Activated CD8-positive, alpha-beta T cell treated with anti-CD3 and anti-CD28 coated beads for 36 hours (primary cell): ENCODE results near the gene AUTS2. TPM values are rescaled to one million over a fixed set of nuclear protein-coding genes. Genes with fewer than 3 reads are reported as not detected.
A peak's percentile ranks its signal among the peaks of the same experiment; 100 is the strongest.

Source experiments
- ATAC-seq: fragments of 200-7000 bp; cut with Tn5 transposase; one replicate; pipeline ENCODE4 v1.10.0; 2021; ENCODE audit warnings: mild to moderate bottlenecking, moderate library complexity
- CTCF ChIA-PET: fragments of 350-600 bp; sonication (Branson Sonifier 250); formaldehyde crosslinking; loops from one replicate; lab custom pipeline; 2021; ENCODE audit warnings: antibody characterized with exemption; lab: Charles Lee
- POLR2A ChIA-PET: fragments of 350-600 bp; sonication (Branson Sonifier 250); formaldehyde crosslinking; loops from one replicate; lab custom pipeline; 2021; ENCODE audit warnings: antibody characterized with exemption; lab: Charles Lee
- DNase-seq: peaks from one replicate; pipeline ENCODE4 v3.0.0-alpha.2; 2020
- H3K27ac Mint-ChIP-seq: one replicate; pipeline ENCODE4 v1.8.0; 2021; ENCODE audit warnings: mild to moderate bottlenecking, mixed read lengths
- H3K27me3 Mint-ChIP-seq: one replicate; pipeline ENCODE4 v1.8.0; 2021; ENCODE audit warnings: mixed read lengths
- H3K36me3 Mint-ChIP-seq: one replicate; pipeline ENCODE4 v1.8.0; 2021; ENCODE audit warnings: low read depth, mixed read lengths
- H3K4me1 Mint-ChIP-seq: one replicate; pipeline ENCODE4 v1.8.0; 2021; ENCODE audit warnings: low read depth, mixed read lengths
- H3K4me3 Mint-ChIP-seq: one replicate; pipeline ENCODE4 v1.8.0; 2021; ENCODE audit warnings: mild to moderate bottlenecking, moderate library complexity, mixed read lengths
- H3K9me3 Mint-ChIP-seq: one replicate; pipeline ENCODE4 v1.8.0; 2021; ENCODE audit warnings: mixed read lengths
- intact Hi-C: fragments of 100-400 bp; cut with micrococcal nuclease; formaldehyde crosslinking; loops from one replicate; pipeline ENCODE4 v1.10.0; 2022
- total RNA-seq, 2 experiments: library from RNA; stranded (reverse); gene quantifications; one replicate each; pipeline ENCODE4 v1.2.3, GENCODE V29; 2021
- TF ChIP-seq, protein P1 (sequence below): fragments of 200-600 bp; IDR thresholded peaks from one replicate; pipeline ENCODE4 v1.8.0; 2022; ENCODE audit warnings: antibody characterized with exemption, mild to moderate bottlenecking

AUTS2 gene
- total RNA-seq, 2 experiments from 2014 or later = 3.1 to 3.3 TPM

DNA sequence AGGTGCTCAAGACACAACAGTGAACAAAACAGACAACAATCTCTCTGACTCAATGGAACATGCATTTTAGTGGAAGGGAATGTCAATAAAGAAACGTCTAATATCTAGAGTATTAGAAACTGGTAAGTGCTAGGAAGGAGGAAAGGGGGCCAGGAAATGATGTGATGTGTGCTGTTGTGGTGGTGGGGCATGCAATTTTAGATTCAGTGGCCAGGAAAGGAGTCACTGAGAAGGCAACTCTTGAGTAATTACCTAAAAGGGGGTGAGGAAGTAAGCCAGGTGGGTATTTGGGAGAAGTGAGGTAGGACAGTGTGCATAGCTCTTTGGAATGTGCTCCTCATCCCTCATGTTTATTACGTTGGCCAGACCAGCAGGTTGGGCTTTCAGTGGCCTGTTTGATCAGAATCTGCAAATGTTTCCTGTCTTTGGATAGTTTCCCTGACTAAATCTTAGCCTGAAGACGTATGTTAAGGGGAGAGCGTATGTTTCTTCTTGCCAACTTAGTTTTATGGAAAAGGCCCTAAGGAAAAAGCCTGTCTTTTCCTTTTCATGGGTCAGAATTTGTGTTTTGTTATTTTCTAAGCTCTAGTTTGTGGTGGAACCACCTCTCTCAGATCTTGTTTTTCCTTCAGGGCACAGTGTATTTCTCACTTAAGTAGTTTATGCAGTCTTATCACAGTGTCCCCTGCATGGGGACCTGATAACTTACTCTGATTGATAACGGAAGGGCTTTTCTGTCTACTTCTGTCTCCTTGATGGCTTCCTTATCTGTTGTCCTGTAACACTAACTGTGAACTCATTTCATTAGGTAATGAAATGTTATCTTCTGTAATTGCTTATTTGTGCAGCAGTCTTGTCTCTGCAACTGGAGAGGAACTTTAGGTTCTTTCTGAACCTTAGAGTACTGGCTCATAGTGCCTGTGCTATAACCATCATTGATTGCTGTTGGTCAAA, 203.7 kb downstream of the AUTS2 start:
- intact Hi-C loops = no loop called here
- no peak for DNase-seq
- TF ChIP-seq, protein P1, sequence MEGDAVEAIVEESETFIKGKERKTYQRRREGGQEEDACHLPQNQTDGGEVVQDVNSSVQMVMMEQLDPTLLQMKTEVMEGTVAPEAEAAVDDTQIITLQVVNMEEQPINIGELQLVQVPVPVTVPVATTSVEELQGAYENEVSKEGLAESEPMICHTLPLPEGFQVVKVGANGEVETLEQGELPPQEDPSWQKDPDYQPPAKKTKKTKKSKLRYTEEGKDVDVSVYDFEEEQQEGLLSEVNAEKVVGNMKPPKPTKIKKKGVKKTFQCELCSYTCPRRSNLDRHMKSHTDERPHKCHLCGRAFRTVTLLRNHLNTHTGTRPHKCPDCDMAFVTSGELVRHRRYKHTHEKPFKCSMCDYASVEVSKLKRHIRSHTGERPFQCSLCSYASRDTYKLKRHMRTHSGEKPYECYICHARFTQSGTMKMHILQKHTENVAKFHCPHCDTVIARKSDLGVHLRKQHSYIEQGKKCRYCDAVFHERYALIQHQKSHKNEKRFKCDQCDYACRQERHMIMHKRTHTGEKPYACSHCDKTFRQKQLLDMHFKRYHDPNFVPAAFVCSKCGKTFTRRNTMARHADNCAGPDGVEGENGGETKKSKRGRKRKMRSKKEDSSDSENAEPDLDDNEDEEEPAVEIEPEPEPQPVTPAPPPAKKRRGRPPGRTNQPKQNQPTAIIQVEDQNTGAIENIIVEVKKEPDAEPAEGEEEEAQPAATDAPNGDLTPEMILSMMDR = no peak
- Mint-ChIP-seq H3K27me3 (peaks cover 8% of the 10 kb centered on the region), H3K4me1 (peaks cover 10% of the 10 kb centered on the region), H3K36me3 (no peaks in the 10 kb centered on the region), H3K27ac (no peak overlapping the region), H3K9me3 (no peaks in the 10 kb centered on the region), H3K4me3 (no peak overlapping the region)
- no peak for ATAC-seq
- POLR2A ChIA-PET = no interaction called here
- CTCF ChIA-PET = interaction anchor here (0.6 kb wide), 1 partner anchor 48 kb away, joined by 3 read pairs; no protein-coding TSS in a partner anchor

DNA sequence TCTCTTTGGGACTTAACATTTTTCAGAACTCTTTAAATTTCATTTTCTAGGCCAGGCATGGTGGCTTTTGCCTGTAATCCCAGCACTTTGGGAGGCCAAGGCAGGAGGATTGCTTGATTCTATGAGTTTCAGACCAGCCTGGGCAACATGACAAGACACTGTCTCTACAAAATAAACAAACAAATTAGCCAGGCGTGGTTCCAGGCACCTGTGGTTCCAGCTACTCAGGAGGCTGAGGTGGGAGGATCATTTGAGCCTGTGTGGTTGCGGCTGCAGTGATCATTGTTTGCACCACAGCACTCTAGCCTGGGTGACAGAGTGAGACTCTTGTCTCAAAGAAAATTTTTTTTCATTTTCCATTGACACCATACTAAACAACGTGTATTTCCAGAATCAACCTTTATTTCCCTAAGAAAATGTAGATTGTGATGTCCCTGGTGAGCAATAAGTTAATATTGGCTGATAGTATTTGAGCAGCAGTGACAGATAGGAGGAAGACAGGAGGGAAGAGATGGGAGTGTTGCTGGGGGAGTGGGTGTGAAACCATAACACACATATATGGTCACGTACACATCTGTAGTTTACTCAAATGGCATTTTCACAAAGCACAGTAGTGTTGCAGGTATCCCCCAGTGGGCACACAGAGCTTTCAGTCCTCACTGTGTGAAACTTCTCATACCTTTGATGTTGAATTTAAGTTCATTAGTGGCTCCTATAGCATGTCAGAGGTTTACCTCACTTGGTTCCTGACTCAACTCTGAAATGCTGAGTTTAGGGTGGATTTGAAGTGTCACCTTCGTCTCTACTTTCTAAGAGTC, 205.6 kb downstream of the AUTS2 start:
- TF ChIP-seq, protein P1 = no peak
- H3K27me3 Mint-ChIP-seq = peaks cover 6% of the 10 kb centered on the region
- H3K27ac Mint-ChIP-seq = peak overlapping the region; percentile 55
- peak; percentile 41 for DNase-seq
- POLR2A ChIA-PET = no interaction called here
- ATAC-seq = peak; percentile 86
- CTCF ChIA-PET = interaction anchor here (1.2 kb wide), 1 partner anchor 10 kb away, joined by 3 read pairs; no protein-coding TSS in a partner anchor
- H3K9me3 Mint-ChIP-seq = no peaks in the 10 kb centered on the region
- intact Hi-C loops = no loop called here
- H3K4me3 Mint-ChIP-seq = no peak overlapping the region
- H3K36me3 Mint-ChIP-seq = no peaks in the 10 kb centered on the region
- peaks cover 10% of the 10 kb centered on the region for H3K4me1 Mint-ChIP-seq

DNA sequence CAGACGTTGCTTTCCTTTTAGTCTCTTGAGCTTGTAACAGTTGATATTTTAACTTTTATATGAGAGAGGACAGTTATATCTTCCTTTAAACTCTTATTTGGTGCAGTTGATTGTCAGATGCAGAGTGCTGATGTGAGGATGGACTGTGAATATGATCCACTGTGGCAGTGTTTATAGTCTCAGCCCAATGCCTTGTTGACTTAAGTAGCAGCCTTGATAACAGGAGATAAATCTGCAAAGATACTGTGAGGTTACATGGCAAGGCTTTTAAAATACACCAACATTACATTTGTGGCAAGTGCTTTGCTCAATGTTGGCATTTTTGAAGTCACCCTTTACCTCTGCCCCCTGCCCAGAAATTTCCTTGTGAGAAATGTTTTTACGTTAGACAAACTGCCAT, 206.7 kb downstream of the AUTS2 start:
- ATAC-seq (no peak), DNase-seq (no peak)
- Mint-ChIP-seq H3K4me3 (no peak overlapping the region), H3K27ac (no peak overlapping the region), H3K27me3 (peaks cover 6% of the 10 kb centered on the region), H3K4me1 (peaks cover 10% of the 10 kb centered on the region), H3K9me3 (no peaks in the 10 kb centered on the region), H3K36me3 (no peaks in the 10 kb centered on the region)
- ChIA-PET POLR2A (no interaction called here), CTCF (interaction anchor here (1.2 kb wide), 1 partner anchor 9 kb away, joined by 3 read pairs; no protein-coding TSS in a partner anchor)
- TF ChIP-seq, protein P1 = no peak
- intact Hi-C loops = no loop called here

DNA sequence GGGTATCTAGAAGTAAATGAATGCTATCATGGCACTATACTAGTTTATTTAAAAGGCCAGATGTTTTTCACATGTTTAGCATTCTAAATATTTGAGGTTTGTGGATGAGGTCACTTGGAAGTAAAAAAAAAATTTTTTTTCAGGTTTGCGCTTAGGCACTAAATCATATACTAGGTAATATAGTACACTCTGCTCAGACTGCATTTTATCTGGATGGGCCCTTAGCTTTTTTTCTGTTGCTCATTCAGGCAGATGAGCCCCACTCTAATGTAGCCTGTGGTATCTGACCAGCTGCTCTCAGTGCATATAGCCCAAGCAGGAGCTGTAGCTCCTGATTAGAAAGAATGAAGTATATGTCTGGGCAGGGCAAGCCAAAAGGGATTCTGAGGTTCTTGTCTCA, 210.1 kb downstream of the AUTS2 start:
- ChIA-PET POLR2A (no interaction called here), CTCF (interaction anchor here (1.9 kb wide), 1 partner anchor 8 kb away, joined by 7 read pairs; no protein-coding TSS in a partner anchor)
- Mint-ChIP-seq H3K27ac (no peak overlapping the region), H3K9me3 (no peaks in the 10 kb centered on the region), H3K4me1 (peaks cover 10% of the 10 kb centered on the region), H3K4me3 (no peak overlapping the region), H3K36me3 (no peaks in the 10 kb centered on the region), H3K27me3 (peaks cover 4% of the 10 kb centered on the region)
- intact Hi-C loops = no loop called here
- TF ChIP-seq, protein P1 = no peak
- DNase-seq (no peak), ATAC-seq (no peak)
